Endothelial cell (in vitro differentiated cells): ENCODE results near the gene IFITM1. TPM values are rescaled to one million over a fixed set of nuclear protein-coding genes. Genes with fewer than 3 reads are reported as not detected.

Experiments used
- DNase-seq: peaks from one replicate; pipeline ENCODE4 v3.0.0; 2021; ENCODE audit warnings: low spot score
- H3K27ac Mint-ChIP-seq: one replicate; pipeline ENCODE4 v1.8.0; 2021; ENCODE audit warnings: mixed read lengths, inconsistent platforms; ENCODE audit not compliant: unreplicated experiment
- H3K27me3 Mint-ChIP-seq: one replicate; pipeline ENCODE4 v1.8.0; 2021; ENCODE audit warnings: mild to moderate bottlenecking, moderate library complexity, mixed read lengths, inconsistent platforms; ENCODE audit not compliant: unreplicated experiment
- H3K36me3 Mint-ChIP-seq: one replicate; pipeline ENCODE4 v1.8.0; 2021; ENCODE audit warnings: mild to moderate bottlenecking, low read depth, mixed read lengths, inconsistent platforms; ENCODE audit not compliant: unreplicated experiment
- H3K4me1 Mint-ChIP-seq: one replicate; pipeline ENCODE4 v1.8.0; 2021; ENCODE audit warnings: mild to moderate bottlenecking, mixed read lengths, inconsistent platforms; ENCODE audit not compliant: unreplicated experiment
- H3K4me3 Mint-ChIP-seq: one replicate; pipeline ENCODE4 v1.8.0; 2021; ENCODE audit warnings: mild to moderate bottlenecking, mixed read lengths, inconsistent platforms; ENCODE audit not compliant: unreplicated experiment
- H3K9me3 Mint-ChIP-seq: one replicate; pipeline ENCODE4 v1.8.0; 2021; ENCODE audit warnings: mixed read lengths, inconsistent platforms; ENCODE audit not compliant: unreplicated experiment
- total RNA-seq: library from RNA; stranded (reverse); fragmentation: NEBNext Ultra II Directional; extraction: Animal tissue kit (Norgen Biotek cat#: 25700); gene quantifications from one replicate; pipeline ENCODE4 v1.2.1, GENCODE V29; 2021; ENCODE audit not compliant: unreplicated experiment
- TF ChIP-seq, protein P1 (sequence below): fragments of 200-600 bp; sonication (generic); IDR thresholded peaks from one replicate; pipeline ENCODE4 v1.5.0; 2021; ENCODE audit warnings: antibody characterized with exemption; ENCODE audit not compliant: unreplicated experiment

IFITM1 gene
- total RNA-seq, 1 donor from 2014 or later: 23.4 TPM

DNA sequence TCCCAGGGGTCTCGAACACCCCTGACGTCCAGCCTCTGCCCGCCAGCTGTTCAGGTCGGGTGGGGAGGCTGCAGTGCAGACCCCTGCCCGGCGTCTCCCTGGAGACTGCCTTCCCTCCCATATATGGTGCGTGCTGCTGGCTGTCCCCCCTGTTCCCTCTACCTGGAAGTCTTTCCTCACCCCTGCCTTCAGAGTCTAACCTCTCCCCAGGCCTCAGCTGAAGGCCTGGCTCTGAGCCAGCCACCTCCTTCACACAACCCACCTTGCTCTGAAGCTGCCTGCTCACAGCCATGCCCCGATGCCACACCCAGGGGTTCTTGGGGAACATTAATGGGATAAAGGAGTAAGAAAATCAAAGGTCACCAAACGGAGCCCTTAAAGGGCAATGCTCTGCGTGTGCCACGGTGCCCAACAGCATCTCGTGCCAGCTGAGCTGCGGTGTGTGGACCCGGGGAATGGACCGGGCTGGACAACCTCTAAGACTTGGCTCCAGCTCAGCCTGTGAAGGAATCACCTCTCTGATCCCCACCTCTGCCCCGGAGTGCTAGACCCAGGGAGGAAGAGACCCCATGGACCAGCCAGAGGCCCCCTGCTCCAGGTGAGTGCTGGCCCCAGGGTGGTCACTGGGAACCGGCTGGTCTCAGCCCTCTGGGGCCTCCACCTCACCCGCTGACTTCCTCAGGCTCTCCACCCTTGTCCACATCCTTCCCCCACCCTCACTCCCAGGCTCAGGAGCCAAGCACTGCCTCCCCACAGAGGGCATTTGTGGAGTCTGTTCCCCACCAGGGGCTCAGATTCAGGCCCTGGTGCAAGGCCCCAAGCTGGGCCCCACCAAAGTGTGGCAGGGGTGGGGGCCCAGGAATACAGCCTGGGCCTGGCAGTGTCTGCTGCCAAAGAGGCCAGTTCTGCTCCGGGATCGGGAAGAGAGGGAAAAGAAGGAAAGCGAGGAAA, 35.6 kb upstream of the IFITM1 start, which contains the start of gene NLRP6:
Gene NLRP6, plus strand, starts transcription at position 407 of the 951 bp plus-strand sequence. Its CDS starts 163 bp downstream, at position 570.
- no peak within 1 kb of the TSS for H3K27ac Mint-ChIP-seq
- peaks cover 20% of the 10 kb centered on the region for H3K27me3 Mint-ChIP-seq
- no peaks in the 10 kb centered on the region for H3K36me3 Mint-ChIP-seq
- H3K4me1 Mint-ChIP-seq: no peaks in the 10 kb centered on the region
- no peak for DNase-seq
- H3K4me3 Mint-ChIP-seq: peak within 1 kb of the TSS; percentile 65
- TF ChIP-seq, protein P1, sequence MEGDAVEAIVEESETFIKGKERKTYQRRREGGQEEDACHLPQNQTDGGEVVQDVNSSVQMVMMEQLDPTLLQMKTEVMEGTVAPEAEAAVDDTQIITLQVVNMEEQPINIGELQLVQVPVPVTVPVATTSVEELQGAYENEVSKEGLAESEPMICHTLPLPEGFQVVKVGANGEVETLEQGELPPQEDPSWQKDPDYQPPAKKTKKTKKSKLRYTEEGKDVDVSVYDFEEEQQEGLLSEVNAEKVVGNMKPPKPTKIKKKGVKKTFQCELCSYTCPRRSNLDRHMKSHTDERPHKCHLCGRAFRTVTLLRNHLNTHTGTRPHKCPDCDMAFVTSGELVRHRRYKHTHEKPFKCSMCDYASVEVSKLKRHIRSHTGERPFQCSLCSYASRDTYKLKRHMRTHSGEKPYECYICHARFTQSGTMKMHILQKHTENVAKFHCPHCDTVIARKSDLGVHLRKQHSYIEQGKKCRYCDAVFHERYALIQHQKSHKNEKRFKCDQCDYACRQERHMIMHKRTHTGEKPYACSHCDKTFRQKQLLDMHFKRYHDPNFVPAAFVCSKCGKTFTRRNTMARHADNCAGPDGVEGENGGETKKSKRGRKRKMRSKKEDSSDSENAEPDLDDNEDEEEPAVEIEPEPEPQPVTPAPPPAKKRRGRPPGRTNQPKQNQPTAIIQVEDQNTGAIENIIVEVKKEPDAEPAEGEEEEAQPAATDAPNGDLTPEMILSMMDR: no peak
- no peaks in the 10 kb centered on the region for H3K9me3 Mint-ChIP-seq

DNA sequence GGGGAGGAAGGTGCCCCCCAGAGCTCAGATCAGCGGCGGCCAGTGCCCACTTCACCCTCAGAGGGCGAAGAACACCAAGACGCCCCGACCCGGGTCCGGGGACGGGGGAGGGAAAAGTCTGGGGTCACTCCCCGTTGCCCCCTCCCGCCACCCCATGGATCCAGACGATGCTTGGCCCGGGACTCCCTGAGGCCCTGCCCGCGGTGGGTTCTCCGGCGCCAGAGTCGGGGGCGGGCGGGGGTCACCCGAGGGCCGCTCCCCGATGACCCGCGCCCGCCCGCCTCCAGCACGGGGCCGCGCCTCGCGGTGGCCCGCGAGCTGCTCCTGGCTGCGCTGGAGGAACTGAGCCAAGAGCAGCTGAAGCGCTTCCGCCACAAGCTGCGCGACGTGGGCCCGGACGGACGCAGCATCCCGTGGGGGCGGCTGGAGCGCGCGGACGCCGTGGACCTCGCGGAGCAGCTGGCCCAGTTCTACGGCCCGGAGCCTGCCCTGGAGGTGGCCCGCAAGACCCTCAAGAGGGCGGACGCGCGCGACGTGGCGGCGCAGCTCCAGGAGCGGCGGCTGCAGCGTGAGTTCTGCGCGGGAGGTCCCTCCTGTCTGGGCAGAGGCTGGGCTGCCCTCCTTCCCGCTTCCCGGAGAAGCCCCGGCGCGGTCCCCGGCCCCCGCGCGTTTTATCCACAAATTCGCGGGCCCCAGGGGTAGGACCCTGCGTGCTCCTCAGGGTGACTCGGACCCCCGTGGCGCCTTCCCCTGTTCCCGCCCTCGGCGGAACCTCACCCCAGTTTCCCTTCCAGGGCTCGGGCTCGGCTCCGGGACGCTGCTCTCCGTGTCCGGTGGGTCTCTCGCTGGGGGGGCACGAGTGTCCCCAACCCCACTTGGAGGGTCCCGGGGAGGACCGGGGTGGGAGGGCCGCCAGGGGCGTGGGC, 34.5 kb upstream of the IFITM1 start:
- no peak for DNase-seq
- no peak overlapping the region for H3K4me3 Mint-ChIP-seq
- H3K27ac Mint-ChIP-seq: no peak overlapping the region
- H3K36me3 Mint-ChIP-seq: peaks cover 5% of the 10 kb centered on the region
- peaks cover 4% of the 10 kb centered on the region for H3K9me3 Mint-ChIP-seq
- H3K27me3 Mint-ChIP-seq: peaks cover 22% of the 10 kb centered on the region
- TF ChIP-seq, protein P1: no peak
- no peaks in the 10 kb centered on the region for H3K4me1 Mint-ChIP-seq

DNA sequence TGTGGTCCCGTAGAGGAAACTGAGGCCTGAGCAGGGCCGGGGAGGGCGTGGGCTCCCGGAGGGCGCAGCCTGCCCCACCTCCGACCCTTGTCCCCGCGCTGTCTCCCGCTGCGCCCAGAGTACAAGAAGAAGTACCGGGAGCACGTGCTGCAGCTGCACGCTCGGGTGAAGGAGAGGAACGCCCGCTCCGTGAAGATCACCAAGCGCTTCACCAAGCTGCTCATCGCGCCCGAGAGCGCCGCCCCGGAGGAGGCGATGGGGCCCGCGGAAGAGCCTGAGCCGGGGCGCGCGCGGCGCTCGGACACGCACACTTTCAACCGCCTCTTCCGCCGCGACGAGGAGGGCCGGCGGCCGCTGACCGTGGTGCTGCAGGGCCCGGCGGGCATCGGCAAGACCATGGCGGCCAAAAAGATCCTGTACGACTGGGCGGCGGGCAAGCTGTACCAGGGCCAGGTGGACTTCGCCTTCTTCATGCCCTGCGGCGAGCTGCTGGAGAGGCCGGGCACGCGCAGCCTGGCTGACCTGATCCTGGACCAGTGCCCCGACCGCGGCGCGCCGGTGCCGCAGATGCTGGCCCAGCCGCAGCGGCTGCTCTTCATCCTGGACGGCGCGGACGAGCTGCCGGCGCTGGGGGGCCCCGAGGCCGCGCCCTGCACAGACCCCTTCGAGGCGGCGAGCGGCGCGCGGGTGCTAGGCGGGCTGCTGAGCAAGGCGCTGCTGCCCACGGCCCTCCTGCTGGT, 33.7 kb upstream of the IFITM1 start:
- Mint-ChIP-seq H3K36me3 (peaks cover 5% of the 10 kb centered on the region), H3K27ac (no peak overlapping the region), H3K9me3 (peaks cover 4% of the 10 kb centered on the region), H3K4me1 (no peaks in the 10 kb centered on the region), H3K4me3 (no peak overlapping the region), H3K27me3 (peaks cover 22% of the 10 kb centered on the region)
- peak; percentile 57 for DNase-seq
- TF ChIP-seq, protein P1: no peak

DNA sequence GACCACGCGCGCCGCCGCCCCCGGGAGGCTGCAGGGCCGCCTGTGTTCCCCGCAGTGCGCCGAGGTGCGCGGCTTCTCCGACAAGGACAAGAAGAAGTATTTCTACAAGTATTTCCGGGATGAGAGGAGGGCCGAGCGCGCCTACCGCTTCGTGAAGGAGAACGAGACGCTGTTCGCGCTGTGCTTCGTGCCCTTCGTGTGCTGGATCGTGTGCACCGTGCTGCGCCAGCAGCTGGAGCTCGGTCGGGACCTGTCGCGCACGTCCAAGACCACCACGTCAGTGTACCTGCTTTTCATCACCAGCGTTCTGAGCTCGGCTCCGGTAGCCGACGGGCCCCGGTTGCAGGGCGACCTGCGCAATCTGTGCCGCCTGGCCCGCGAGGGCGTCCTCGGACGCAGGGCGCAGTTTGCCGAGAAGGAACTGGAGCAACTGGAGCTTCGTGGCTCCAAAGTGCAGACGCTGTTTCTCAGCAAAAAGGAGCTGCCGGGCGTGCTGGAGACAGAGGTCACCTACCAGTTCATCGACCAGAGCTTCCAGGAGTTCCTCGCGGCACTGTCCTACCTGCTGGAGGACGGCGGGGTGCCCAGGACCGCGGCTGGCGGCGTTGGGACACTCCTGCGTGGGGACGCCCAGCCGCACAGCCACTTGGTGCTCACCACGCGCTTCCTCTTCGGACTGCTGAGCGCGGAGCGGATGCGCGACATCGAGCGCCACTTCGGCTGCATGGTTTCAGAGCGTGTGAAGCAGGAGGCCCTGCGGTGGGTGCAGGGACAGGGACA, 32.9 kb upstream of the IFITM1 start:
- no peak for DNase-seq
- TF ChIP-seq, protein P1: no peak
- peaks cover 22% of the 10 kb centered on the region for H3K27me3 Mint-ChIP-seq
- no peak overlapping the region for H3K4me3 Mint-ChIP-seq
- no peaks in the 10 kb centered on the region for H3K4me1 Mint-ChIP-seq
- peaks cover 4% of the 10 kb centered on the region for H3K9me3 Mint-ChIP-seq
- H3K27ac Mint-ChIP-seq: no peak overlapping the region
- H3K36me3 Mint-ChIP-seq: peaks cover 5% of the 10 kb centered on the region
